HCT116 (cell line): ENCODE measurements around the gene TRPM6. TPM values are rescaled to one million over a fixed set of nuclear protein-coding genes. Genes with fewer than 3 reads are reported as not detected.

Source experiments
- ATAC-seq: fragments of 200-7000 bp; cut with Tn5 transposase; 2 replicates; pipeline ENCODE4 v1.9.1; 2020; ENCODE audit warnings: mild to moderate bottlenecking, moderate library complexity
- BruUV-seq: library from RNA; stranded (reverse); fragments of 400-500 nt; replicated peaks from 2 replicates; lab custom pipeline; 2021; lab: Mats Ljungman, UMichigan
- CTCF ChIA-PET: fragments of 300-600 bp; sonication (Branson Sonifier 250); formaldehyde crosslinking; loops from one replicate; lab custom pipeline; 2021; ENCODE audit warnings: antibody characterized with exemption; lab: Charles Lee
- POLR2A ChIA-PET: fragments of 300-600, 350-600 bp; sonication (Branson Sonifier 250); formaldehyde crosslinking; loops from one replicate; lab custom pipeline; 2021; ENCODE audit warnings: antibody characterized with exemption; lab: Charles Lee
- RAD21 ChIA-PET, 2 experiments: fragments of 300-600 bp; sonication (Branson Sonifier 250); formaldehyde crosslinking; loops; one replicate each; lab custom pipeline; 2023; ENCODE audit warnings: low total read pairs in 2 of 2; ENCODE audit not compliant: uncharacterized antibody in 2 of 2, unreplicated experiment in 2 of 2, low non-redundant PET in 1 of 2; lab: Charles Lee
- DNase-seq: peaks from one replicate; pipeline ENCODE4 v3.0.0-alpha.2; 2010; ENCODE audit warnings: low read depth, low spot score
- H2AFZ ChIP-seq: fragments of 200-600 bp; shearing (Covaris generic), sonication (generic); 2 replicates; pipeline ENCODE4 v1.6.1; 2017; ENCODE audit warnings: low read depth, mixed run types, mixed read lengths, antibody characterized with exemption, low read length; ENCODE audit not compliant: poor library complexity, severe bottlenecking
- H3K27ac ChIP-seq: 2 replicates; pipeline ENCODE4 v1.5.1; 2012; ENCODE audit warnings: low read depth, low read length
- H3K27me3 ChIP-seq: fragments of 200-600 bp; sonication (generic); 2 replicates; pipeline ENCODE4 v1.6.1; 2016; ENCODE audit warnings: mixed run types, low read length, mixed read lengths; ENCODE audit not compliant: insufficient read depth
- H3K36me3 ChIP-seq, 2 experiments: fragments of 200-500 bp in 1 of 2; fragments of 200-600 bp in 1 of 2; sonication (Bioruptor generic) in 1 of 2; sonication (generic) in 1 of 2; 2 replicates each; pipeline versions ENCODE4 v1.5.1 to v1.6.1; 2014 to 2016; ENCODE audit warnings: low read length in 2 of 2, inconsistent platforms in 1 of 2, mixed read lengths in 1 of 2, mixed run types in 1 of 2; ENCODE audit not compliant: insufficient read depth in 2 of 2, control insufficient read depth in 1 of 2
- H3K4me1 ChIP-seq, 2 experiments: fragments of 200-600 bp in 1 of 2; sonication (generic) in 1 of 2; 2 replicates each; pipeline versions ENCODE4 v1.5.1 to v1.6.1; 2012 to 2017; ENCODE audit warnings: low read length in 2 of 2, inconsistent platforms in 1 of 2, mild to moderate bottlenecking in 1 of 2, mixed read lengths in 1 of 2, mixed run types in 1 of 2, moderate library complexity in 1 of 2; ENCODE audit not compliant: insufficient read depth in 2 of 2, control insufficient read depth in 1 of 2
- H3K4me2 ChIP-seq: fragments of 200-600 bp; sonication (generic); 2 replicates; pipeline ENCODE4 v1.6.1; 2017; ENCODE audit warnings: mixed run types, low read length, mixed read lengths
- H3K4me3 ChIP-seq, 2 experiments: fragments of 200-600 bp in 1 of 2; sonication (generic) in 1 of 2; replicated peaks in 1 of 2; 2 replicates each; pipeline ENCODE4 v1.5.1; 2011 to 2016; ENCODE audit warnings: low read length in 2 of 2, control low read depth in 1 of 2, low read depth in 1 of 2, mild to moderate bottlenecking in 1 of 2, mixed read lengths in 1 of 2, mixed run types in 1 of 2
- H3K79me2 ChIP-seq: fragments of 200-600 bp; sonication (generic); 2 replicates; pipeline ENCODE4 v1.6.1; 2017; ENCODE audit warnings: mild to moderate bottlenecking, mixed run types, low read length, moderate library complexity, mixed read lengths; ENCODE audit not compliant: insufficient read depth
- H3K9ac ChIP-seq: fragments of 200-600 bp; sonication (generic); 2 replicates; pipeline ENCODE4 v1.6.1; 2016; ENCODE audit warnings: low read length, mixed read lengths
- H3K9me2 ChIP-seq: fragments of 200-600 bp; sonication (generic), shearing (Covaris generic); 2 replicates; pipeline ENCODE4 v1.6.1; 2017; ENCODE audit warnings: mixed run types, mild to moderate bottlenecking, moderate library complexity; ENCODE audit not compliant: insufficient read depth
- H3K9me3 ChIP-seq, 2 experiments: fragments of 200-500 bp in 1 of 2; fragments of 200-600 bp in 1 of 2; sonication (Bioruptor generic) in 1 of 2; sonication (generic) in 1 of 2; 2 replicates each; pipeline ENCODE4 v1.6.1; 2014 to 2017; ENCODE audit warnings: low read length in 2 of 2, mixed read lengths in 2 of 2, inconsistent platforms in 1 of 2, low read depth in 1 of 2, mild to moderate bottlenecking in 1 of 2, mixed run types in 1 of 2, moderate library complexity in 1 of 2; ENCODE audit not compliant: control insufficient read depth in 1 of 2, insufficient read depth in 1 of 2
- H4K20me1 ChIP-seq: fragments of 200-600 bp; sonication (generic), shearing (Covaris generic); 2 replicates; pipeline ENCODE4 v1.6.1; 2017; ENCODE audit warnings: mixed run types, mild to moderate bottlenecking, moderate library complexity; ENCODE audit not compliant: insufficient read depth
- CBX3 ChIP-seq: IDR thresholded peaks from 2 replicates; pipeline ENCODE4 v1.6.1; 2012; ENCODE audit warnings: low read depth
- CEBPB ChIP-seq: IDR thresholded peaks from 2 replicates; pipeline ENCODE4 v1.6.1; 2012; ENCODE audit warnings: low read depth
- EGR1 ChIP-seq: IDR thresholded peaks from 2 replicates; pipeline ENCODE4 v1.6.1; 2012; ENCODE audit warnings: low read depth
- ELF1 ChIP-seq: IDR thresholded peaks from 2 replicates; pipeline ENCODE4 v1.6.1; 2012; ENCODE audit warnings: low read depth, borderline replicate concordance
- EZH2phosphoT487 ChIP-seq: fragments of 200-600 bp; IDR thresholded peaks from 2 replicates; pipeline ENCODE4 v1.6.1; 2018; ENCODE audit warnings: antibody characterized with exemption, borderline replicate concordance
- FOSL1 ChIP-seq: IDR thresholded peaks from 2 replicates; pipeline ENCODE4 v1.6.1; 2012; ENCODE audit warnings: low read depth
- POLR2A ChIP-seq: IDR thresholded peaks from 2 replicates; pipeline ENCODE4 v1.7.0; 2011; ENCODE audit warnings: borderline replicate concordance; ENCODE audit not compliant: insufficient read depth, insufficient read length; ENCODE audit errors: extremely low read depth
- SIN3A ChIP-seq: IDR thresholded peaks from 2 replicates; pipeline ENCODE4 v1.6.1; 2012; ENCODE audit warnings: low read depth
- SRF ChIP-seq: IDR thresholded peaks from 2 replicates; pipeline ENCODE4 v1.6.1; 2012; ENCODE audit warnings: low read depth
- YY1 ChIP-seq: IDR thresholded peaks from 2 replicates; pipeline ENCODE4 v1.6.1; 2011; ENCODE audit warnings: low read length, low read depth, moderate library complexity, mild to moderate bottlenecking; ENCODE audit not compliant: insufficient replicate concordance; ENCODE audit errors: extremely low read depth
- intact Hi-C: fragments of 100-400 bp; cut with micrococcal nuclease; formaldehyde crosslinking; loops from 2 replicates; pipeline ENCODE4 v1.10.0; 2022
- total RNA-seq: library from RNA; stranded (reverse); gene quantifications from one replicate; pipeline ENCODE4 v1.2.1, GENCODE V29; 2021; ENCODE audit not compliant: unreplicated experiment
- TF ChIP-seq, protein P1 (sequence below), 3 experiments: fragments of 200-600 bp in 1 of 3; sonication (generic) in 1 of 3; IDR thresholded peaks in 2 of 3; conservative IDR thresholded peaks in 1 of 3; 2 replicates each; pipeline ENCODE4 v1.5.1; 2012 to 2017; ENCODE audit warnings: low read depth in 2 of 3, low read length in 2 of 3, antibody characterized with exemption in 1 of 3, borderline replicate concordance in 1 of 3, control low read depth in 1 of 3, mild to moderate bottlenecking in 1 of 3, mixed read lengths in 1 of 3, mixed run types in 1 of 3, moderate library complexity in 1 of 3; ENCODE audit not compliant: insufficient read depth in 1 of 3
- TF ChIP-seq, protein P2 (sequence below): IDR thresholded peaks from 2 replicates; pipeline ENCODE4 v1.6.1; 2012

TRPM6 gene
- total RNA-seq, 1 experiment from 2014 or later, result 0.44 TPM

DNA sequence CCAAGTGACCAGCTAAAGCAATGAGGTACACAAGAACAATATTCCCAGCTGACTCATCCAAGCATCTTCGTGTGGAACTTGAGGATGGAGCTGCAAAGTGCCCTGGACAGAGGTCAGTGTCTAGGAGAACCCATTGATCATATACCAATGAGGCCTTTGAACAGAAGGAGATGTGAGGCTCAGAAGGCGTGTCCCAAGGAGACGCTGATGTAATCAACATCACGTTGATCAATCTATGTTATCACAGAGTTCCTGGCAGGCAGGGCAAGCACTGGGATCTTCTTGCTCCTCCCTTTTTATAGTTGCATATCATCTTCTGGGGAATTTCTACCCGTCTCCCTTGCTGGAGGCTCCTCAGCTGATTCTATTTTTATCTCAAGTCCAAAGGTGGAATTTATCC is 163.4 kb downstream of the TRPM6 start:
- H3K79me2 ChIP-seq, result no peaks in the 10 kb centered on the region
- no peak overlapping the region for H3K9ac ChIP-seq
- H3K4me1 ChIP-seq, result no peaks in the 10 kb centered on the region
- no peak overlapping the region for H3K4me2 ChIP-seq
- H3K36me3 ChIP-seq, result no peaks in the 10 kb centered on the region
- H4K20me1 ChIP-seq, result no peaks in the 10 kb centered on the region
- no peak overlapping the region for H2AFZ ChIP-seq
- H3K9me3 ChIP-seq, result no peaks in the 10 kb centered on the region
- TF ChIP-seq, protein P1, sequence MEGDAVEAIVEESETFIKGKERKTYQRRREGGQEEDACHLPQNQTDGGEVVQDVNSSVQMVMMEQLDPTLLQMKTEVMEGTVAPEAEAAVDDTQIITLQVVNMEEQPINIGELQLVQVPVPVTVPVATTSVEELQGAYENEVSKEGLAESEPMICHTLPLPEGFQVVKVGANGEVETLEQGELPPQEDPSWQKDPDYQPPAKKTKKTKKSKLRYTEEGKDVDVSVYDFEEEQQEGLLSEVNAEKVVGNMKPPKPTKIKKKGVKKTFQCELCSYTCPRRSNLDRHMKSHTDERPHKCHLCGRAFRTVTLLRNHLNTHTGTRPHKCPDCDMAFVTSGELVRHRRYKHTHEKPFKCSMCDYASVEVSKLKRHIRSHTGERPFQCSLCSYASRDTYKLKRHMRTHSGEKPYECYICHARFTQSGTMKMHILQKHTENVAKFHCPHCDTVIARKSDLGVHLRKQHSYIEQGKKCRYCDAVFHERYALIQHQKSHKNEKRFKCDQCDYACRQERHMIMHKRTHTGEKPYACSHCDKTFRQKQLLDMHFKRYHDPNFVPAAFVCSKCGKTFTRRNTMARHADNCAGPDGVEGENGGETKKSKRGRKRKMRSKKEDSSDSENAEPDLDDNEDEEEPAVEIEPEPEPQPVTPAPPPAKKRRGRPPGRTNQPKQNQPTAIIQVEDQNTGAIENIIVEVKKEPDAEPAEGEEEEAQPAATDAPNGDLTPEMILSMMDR (IDR thresholded peaks at IDR 0.05 in 2 of 3, conservative IDR thresholded peaks at IDR 0.05 in 1 of 3; ENCODE audit: borderline replicate concordance in 1 of 3, insufficient read depth in 1 of 3, low read depth in 2 of 3, low read length in 2 of 3), result no peak
- no peak overlapping the region for H3K27ac ChIP-seq
- H3K27me3 ChIP-seq, result peaks cover 11% of the 10 kb centered on the region
- no peak overlapping the region for H3K4me3 ChIP-seq
- intact Hi-C loops, result no loop called here
- ChIA-PET CTCF (no interaction called here), POLR2A (no interaction called here), RAD21 (no interaction called here)
- ATAC-seq, result no peak
- no TSS peak for BruUV-seq
- no peaks in the 10 kb centered on the region for H3K9me2 ChIP-seq
- DNase-seq, result no peak

DNA sequence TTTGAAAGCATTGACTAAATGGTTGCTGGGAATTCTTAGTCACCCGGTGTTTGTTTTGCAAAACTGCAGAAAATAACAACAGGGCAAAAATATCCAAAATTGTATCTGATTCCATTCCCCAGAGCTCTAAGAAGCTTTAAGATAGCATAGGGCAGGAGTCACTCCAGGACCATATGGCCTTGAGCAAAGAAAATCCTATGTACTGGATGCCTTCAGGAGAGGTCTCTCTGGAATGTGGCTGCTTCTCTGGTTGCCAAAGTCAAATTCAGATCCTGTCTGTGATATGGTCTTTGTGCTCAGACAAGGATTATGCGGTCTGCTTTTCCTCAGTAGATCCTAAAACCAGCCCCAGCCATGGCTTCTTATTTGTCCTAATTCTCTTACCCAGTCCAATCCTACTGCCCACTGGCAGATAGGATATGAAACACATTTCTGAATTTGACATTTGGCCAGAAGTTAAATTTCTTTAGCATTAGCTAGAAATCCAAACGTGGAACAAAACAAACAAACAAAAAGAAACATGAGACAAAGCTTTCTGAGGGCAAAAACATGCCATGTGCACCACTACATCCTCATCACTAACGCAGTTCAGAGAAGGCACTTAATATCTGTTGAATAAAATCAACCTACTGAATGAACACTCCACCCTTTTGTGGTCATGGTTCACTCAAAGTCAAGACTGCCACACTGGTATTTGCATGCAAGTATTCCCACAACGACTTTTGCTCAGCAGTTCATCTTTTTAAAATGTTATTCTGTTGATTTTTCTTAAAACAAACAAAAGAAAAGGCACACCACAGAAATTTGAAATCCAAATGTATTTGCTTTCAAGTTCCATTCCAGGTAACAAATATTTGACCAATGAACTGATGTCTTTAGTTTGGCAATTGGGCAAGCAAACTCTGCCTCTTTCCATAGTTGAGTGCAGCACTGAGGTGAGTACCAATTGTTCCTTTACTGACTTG is 165.7 kb downstream of the TRPM6 start:
- ChIA-PET CTCF (no interaction called here), POLR2A (no interaction called here), RAD21 (no interaction called here)
- peaks cover 11% of the 10 kb centered on the region for H3K27me3 ChIP-seq
- no peak for DNase-seq
- H3K9me3 ChIP-seq, result no peaks in the 10 kb centered on the region
- intact Hi-C loops, result no loop called here
- BruUV-seq, result no TSS peak
- H3K4me2 ChIP-seq, result no peak overlapping the region
- TF ChIP-seq CEBPB, result no peak
- no peak for TF ChIP-seq SIN3A
- TF ChIP-seq CBX3, result no peak
- TF ChIP-seq POLR2A, result no peak
- TF ChIP-seq, protein P1 (IDR thresholded peaks at IDR 0.05 in 2 of 3, conservative IDR thresholded peaks at IDR 0.05 in 1 of 3; ENCODE audit: borderline replicate concordance in 1 of 3, insufficient read depth in 1 of 3, low read depth in 2 of 3, low read length in 2 of 3), result no peak
- TF ChIP-seq ELF1, result no peak
- no peak for TF ChIP-seq FOSL1
- no peak for TF ChIP-seq EZH2phosphoT487
- no peak for TF ChIP-seq EGR1
- TF ChIP-seq, protein P2, sequence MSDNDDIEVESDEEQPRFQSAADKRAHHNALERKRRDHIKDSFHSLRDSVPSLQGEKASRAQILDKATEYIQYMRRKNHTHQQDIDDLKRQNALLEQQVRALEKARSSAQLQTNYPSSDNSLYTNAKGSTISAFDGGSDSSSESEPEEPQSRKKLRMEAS, result no peak
- TF ChIP-seq SRF, result no peak
- no peak for TF ChIP-seq YY1
- H3K4me3 ChIP-seq, result no peak overlapping the region
- no peaks in the 10 kb centered on the region for H3K4me1 ChIP-seq
- no peaks in the 10 kb centered on the region for H4K20me1 ChIP-seq
- H3K79me2 ChIP-seq, result no peaks in the 10 kb centered on the region
- H3K27ac ChIP-seq, result no peak overlapping the region
- no peak overlapping the region for H3K9ac ChIP-seq
- no peak overlapping the region for H2AFZ ChIP-seq
- no peak for ATAC-seq
- H3K9me2 ChIP-seq, result no peaks in the 10 kb centered on the region
- H3K36me3 ChIP-seq, result no peaks in the 10 kb centered on the region
